GM18907 (cell line): ENCODE measurements around the gene USH1C.

Source experiments
- ATAC-seq: cut with Tn5 transposase; IDR thresholded peaks from one replicate; pipeline ENCODE4 v1.9.1; 2021; ENCODE audit warnings: mild to moderate bottlenecking, moderate library complexity; ENCODE audit not compliant: unreplicated experiment

Gene USH1C

DNA sequence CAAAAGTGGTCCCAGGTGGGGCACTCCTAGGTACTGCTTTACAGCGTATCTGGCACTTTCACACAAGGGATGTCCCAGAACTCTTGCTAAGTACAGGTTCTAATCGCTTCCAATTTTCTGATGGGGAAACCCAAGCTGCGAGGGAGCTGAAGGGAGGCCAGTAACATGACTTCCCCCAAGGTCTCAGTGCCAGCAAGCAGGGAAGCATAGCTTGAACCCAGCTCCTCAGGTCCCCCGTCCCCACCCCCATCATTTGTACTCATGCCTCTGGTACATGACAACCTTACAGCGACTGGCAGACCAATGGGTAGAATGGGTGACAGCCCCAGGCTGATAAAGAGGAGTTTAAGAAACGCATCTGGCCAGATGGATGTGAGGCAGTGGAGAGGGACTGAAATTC, 66.9 kb downstream of the USH1C start:
- no peak for ATAC-seq

DNA sequence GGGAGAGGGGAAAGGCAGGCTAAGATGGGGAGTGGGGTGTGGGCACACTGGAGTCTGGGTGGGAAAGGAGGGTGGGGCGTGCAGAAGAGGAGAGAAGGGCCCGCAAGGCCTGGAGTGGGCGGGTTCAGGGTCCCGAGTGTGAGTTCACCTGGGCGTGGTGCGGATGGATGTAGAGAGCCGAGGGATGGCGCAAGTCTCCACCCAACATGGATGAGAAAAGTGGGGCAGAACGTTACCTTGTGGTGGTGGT, 67.2 kb downstream of the USH1C start:
- ATAC-seq, result no peak

DNA sequence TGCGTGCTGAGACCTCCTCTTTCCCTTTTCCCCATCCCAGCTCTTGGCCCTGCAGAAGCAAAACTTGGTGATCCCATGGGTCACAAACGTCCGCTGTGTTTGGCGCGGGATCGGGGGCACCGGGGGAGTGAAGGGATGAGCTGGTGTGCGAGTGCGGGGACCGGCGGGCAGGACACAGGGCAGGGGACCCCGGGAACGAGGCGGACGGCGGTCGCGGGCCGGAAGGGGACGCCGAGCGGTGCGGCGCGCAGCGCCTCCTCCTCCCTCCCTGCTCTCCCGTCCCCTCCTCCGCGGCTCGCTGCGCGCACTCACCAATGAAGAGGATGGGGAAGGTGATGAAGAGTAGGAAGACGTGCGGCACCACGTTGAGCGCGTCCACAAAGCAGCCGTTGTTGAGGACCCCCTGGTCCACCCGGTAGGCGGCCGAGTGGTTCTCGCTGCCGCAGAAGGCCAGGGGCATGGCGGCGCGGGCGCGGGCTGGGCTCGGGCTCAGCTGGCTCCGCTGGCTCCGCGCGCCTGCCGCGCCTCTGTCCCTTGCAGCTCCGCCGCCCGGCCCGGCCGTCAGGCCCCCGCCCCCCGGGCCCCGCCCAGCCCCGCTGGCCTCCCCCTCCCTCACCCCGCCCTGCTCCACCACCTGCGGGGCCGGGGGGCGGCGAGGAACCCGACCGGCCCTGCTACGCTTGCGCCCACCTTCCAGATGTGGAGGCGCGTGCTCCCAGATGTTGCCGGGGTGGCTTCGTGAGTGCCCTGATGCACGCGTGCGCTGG, 67.7 kb downstream of the USH1C start, which contains the start of gene ABCC8:
TSS of gene ABCC8 (minus strand) at position 529 of the 767 bp plus-strand sequence. CDS start at position 460, 69 bp downstream.
- no peak for ATAC-seq

DNA sequence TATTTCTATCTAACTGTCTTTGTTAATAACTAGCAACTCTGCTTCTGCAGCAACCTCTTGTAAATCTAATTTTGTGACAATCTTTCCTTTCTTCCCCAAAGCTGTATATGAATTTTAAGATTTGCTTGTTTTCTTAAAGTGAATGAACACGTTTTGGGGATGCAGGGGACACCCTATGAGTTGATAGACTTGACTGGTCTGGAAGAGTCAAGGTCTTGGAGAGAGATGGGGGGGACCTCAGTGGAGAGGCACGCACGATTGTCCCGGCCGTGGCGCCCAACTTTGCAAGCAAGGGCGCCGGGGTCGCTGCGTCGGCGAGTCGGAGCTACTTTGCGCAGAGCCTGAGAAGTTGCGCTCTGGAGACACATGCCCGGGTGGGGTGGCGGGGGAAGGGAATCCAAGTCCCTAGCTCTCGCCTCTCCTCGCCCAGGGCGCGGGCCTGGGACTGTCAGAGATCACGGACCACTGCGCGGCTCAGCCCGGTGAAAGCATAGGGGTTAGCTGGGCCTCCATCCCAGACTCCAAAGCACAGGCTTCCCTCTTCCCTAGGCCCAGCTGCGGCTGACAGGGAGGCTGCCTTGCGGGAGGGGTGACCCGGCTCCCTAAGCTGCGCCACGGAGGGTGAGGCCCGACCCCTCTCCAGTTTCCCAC, 68.4 kb downstream of the USH1C start:
- ATAC-seq, result no peak

DNA sequence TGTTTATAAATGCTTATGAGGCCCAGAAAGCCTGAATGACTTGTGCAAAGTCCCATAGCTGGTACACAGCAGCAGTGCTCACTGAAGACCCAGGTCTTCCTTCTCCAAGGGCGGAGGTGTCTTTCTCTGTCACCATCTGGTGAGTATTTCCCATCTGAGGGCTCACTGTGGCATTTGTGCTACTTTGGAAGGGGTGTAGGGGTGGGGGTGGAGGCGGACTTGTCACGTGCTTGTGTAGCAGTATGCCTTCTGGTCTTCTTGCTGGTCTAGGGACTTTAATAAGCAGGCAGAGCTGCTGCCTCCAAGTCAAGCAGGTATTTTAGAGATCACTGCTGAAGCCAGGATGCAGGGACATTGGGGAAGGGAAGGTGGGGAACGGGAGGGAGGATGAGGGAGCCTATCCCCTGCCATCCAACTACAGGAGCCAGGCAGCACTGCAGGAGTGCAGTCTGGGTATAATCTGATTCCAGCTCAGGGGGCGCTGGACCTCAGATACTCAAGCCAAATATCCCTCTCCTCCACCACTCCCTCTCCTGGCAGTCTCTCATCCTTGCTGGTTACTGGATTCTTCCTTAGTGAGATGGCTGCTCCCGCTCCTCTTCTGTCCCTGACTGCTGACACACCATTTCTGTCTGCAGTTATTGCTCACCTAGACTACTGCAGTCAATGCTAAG, 71.0 kb downstream of the USH1C start:
- no peak for ATAC-seq

DNA sequence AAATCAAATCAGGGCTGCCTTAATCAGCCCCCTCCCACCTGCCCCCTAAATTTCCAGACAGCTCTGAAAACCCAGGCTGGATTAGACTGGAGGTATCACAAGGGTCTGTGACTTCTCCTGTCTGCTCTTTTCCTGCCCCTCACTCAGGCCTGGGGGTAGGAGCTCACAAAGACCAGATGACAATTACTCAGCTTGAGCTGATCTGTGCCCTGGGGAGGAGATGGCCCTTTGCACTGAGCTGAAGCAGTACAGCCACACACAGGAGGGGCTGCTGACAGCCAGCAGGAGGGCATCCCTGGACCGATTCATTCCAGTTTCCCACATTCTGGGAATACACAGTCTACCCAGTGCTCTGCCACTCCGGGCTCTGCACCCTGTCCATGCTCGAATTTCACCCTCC, 71.7 kb downstream of the USH1C start:
- ATAC-seq, result no peak

DNA sequence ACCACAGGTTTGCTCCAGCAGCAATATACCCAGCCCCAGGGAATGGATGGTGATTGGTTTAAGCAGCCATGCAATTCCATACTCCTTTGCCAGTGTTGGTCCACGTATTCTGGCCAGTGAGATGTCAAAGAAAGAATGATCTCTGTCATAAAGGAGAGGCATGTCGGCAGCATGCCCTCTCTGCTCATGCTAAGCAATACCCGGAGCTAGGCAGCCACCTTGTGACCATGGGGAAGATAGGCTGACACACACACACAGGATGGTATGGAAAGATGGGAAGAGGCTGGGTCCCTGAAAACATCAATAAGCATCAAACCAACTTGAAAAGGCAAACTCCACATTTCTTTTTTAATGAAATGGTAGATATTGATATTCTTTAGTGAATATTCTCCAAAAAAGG, 72.7 kb downstream of the USH1C start:
- ATAC-seq, result no peak

DNA sequence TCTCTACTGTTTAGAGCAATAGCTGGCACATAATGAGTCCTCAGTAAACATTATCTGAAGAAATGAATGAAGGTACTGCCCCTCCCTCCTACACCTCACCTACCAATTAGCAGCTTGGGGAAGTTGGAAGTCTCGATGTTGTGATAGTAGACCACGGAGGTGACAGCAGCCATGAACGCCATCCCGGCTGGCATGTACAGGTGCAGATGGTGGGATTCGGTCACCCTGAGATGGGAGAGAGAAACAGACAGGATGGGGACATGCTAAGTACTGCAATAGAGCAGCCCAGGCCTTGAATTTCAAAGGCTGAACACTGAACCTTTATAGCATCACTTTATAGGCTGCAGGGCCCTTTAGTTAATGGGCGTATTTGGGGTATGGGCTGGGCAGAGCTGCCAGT, 74.2 kb downstream of the USH1C start:
- no peak for ATAC-seq

DNA sequence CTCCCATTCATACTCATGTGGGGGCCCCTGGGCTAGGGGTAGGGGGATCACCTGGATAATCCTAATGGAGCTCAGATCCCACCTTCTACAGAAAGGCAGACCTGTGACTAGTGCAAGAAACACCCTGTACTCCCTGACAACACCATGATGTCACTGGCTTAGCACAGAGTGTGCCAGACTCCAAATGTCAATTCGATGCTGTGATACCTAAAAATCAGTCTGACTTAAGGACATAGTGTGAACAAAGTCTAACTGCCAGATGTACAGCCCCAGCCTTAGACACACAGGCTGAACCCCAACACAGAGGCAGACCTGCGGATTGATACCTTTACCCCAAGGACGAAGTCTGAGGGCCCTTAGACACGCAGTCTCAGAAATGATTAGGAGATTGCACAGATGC, 76.1 kb downstream of the USH1C start:
- ATAC-seq, result no peak

DNA sequence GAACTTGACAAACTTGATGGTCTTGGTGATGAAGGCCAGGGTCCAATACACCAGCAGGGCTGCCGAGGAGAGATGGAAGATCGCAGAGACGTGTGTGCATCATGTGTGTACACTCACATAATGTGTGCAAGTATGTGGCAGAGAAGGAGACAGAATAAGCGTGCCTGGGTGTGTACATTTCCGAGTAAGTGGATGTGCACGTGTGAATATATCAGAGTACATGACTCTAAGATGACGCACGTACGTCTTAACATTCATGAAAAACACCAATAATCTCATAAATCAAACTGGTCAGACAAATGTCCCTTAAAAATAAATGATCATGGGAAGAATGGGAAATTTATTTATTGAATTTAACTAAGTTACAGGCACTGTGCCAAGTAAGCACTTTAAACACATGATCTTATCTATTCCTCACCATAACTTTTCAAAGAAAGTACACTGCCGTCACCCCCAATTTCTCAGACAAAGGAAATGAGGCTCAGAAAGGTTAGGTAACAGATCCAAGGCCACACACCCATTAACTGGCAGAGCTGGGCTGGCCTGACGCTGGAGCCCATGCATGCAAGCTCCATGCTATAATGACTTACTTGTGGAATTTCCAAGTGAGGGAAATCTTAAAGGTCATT, 80.6 kb downstream of the USH1C start:
- no peak for ATAC-seq

DNA sequence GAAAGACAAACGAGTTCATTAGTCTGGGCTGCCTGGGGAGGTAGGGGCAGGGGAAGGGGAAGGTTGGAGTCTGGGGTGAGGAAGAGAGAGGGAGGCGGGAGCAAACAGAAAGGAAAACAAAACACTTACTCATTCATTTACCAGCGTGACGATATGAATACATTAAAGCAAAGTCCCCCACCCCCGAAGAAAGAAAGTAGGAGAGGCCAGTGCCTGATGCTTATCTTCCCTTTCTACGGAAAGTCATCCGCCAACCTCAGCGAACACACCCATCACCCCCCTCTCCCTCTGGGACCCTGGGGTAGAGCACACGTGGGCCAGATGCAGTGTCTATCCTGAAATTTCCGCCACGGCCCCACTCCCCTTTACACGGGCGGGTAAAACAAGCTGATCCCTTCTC, 81.3 kb downstream of the USH1C start:
- ATAC-seq, result no peak

DNA sequence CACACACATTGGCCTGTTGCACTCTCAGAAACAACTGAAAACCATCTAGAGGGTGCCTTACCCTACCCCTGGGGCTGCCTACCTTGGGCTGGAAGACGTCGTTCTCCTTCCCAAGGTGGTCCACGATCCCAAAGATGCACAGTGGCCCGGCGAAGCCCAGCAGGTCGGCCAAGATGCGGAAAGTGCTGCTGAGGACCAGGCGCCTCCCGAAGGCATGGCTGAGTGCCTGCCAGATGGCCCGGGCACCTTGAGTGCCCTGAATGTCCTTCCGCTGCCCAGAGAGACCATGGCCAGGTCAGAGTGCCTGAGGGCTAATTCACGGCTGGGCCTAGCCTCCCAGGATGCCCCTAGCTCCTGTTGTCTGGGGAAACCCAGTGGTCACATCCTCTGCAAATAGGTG, 83.8 kb downstream of the USH1C start:
- ATAC-seq, result no peak

DNA sequence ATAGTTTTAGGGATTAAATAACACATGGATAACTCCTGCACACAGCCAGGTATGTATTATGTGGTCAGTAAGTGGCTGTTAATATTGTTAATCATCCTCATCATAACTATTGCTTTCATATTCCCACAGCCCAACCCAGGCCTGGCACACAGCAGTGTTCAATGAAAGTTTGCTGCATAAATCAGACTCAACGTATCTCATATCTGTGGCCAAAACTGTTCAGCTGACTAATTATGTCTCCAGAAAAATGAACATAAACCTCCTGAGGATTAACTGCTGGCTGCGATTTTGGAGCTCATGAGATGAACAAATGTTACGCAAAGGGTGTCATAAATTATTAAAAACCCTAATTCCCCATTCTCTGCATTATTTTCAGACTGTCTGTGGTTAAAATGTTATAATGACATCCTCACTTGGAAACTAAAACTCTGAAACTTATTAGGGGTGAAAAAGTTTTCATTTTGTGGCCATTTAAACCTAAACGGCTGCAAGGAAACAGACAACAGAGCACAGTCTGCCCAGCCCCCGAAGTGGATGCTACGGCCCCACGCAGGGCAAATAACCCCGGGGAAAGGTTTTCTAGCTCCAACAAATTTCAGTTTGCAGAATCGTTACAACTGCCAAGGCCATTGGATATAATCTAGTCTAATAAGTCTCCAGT, 84.8 kb downstream of the USH1C start:
- no peak for ATAC-seq

DNA sequence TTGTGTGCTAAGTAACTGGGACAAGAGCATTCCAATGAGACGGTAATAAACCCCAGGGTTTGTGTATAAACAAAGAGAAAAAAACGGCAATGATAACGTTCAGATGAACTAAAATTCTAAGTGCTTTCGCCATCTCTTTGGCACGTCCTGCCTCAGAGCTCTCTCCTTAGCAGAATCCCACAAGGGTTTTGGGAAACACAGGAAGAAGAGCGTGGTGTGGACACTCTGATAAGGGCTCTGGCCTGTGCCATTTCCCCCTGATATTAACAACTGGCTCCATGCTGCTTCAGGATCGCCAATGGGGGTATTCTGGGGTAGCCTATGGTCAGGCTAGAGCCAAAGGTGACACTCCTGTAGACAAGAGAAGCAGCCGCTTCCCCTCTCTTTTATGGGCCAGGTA, 85.9 kb downstream of the USH1C start:
- ATAC-seq, result no peak

DNA sequence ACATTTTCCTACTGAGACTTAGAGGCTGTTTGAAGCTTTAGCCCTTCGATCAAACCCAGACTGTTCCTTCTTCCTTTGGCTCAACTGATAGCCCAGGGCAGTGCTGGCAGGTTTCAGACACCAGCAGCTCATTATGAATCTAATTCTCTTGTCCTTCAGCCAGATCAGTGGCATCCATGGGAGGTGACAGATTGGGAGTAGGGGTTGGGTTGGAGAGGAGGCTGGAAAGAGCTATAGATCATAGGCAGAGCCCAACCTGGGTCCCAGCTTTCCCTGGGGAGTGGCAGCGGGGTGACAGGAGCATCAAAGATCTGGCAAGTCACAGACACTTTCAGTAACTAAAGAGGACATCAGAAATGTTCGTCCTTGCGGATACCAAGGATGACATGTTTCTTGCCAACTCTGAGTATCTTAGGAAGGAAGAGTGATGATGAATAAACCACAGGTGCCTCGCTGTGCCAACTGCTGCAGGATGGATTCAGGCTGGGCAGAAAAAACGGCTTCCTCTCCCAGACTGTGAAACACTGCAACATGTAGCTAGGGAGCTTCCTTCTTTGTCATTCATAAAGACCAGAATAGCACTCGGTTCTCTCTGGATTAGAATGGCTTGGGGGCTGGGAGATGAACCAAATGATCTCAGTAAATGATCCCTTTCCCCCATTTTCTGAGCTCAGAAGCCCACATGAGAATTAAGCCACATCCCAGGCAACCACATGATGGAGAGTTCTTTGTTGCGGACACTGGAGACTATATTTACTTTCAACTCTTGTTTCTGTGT, 86.6 kb downstream of the USH1C start:
- ATAC-seq, result no peak

DNA sequence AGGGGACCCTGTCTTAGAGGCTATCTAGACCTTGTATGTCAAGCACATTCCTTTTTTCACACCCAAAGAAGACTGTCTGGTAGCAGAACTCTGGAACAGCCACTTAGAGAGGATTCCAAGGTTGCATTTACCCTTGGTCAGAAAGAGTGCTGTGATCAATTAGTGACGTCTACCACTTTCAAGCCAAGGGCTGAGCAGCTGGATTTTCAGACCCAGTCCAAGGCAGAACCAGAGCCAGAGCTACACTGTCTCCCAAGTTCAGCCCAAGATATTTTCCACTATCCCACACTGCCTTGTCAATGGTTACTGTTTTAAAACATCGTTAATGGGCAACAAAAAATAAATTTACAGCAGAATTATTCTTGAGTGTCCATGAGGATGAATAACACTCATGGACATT, 91.5 kb downstream of the USH1C start:
- no peak for ATAC-seq

DNA sequence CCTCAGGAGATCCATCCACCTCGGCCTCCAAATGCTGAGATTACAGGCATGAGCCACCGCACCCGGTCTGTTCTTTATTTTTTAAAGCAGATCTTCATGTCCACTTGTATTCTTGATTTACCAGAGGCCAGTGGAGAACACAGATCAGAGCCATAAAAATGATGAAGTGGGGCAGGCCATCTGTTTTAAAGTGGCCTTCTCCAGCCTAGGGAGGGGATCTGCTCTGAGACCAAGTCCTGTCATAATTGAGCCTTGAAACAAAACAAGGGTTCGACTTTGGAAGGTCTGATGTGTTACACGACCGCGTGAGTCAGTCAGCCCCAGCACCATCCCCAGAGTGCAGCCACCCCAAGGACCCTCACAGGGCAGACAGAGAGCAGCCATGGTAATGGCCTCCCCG, 95.1 kb downstream of the USH1C start:
- no peak for ATAC-seq

DNA sequence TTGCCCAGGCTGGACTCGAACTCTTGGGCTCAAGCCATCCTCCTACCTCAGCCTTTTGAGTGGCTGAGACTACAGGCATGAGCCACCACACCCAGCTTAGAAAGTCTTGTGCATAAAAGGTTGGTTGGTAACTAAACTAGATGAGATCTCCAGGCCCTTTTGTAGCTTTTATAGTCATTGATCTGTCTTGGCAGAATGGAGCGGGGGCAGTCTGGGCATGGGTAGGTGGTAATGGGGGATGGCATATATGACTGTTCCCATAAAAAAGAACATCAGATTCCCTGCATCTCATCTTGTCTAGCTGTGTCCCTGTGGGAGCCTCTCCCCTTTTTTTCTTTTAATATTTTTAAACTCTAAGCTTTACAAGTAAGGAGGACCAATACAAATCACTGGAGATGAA, 97.7 kb downstream of the USH1C start:
- no peak for ATAC-seq

DNA sequence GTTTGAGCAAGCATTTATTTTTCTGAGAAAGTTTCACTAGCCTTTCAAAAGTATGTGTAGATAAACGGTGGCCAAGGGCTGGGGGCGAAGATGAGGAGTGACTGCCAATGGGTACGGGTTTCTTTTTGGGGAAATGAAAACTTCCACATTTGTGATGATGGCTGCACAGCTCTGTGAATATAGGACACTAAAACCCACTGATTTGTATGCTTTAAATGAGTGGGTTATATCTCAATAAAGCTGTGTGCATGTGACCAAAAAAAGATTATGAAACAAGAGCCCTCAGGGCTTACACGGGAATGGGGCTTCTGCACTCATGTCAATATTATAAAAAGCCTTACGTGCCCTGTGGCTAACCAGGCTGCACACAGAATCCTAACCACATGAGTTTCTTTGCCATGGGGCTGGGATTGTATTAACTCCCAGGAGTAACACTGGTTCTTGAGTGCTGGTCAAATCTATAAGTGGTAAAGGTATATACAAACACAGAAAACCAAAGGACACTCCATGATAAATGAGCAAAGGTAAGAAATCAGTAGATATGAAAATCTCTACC, 98.9 kb downstream of the USH1C start:
- ATAC-seq, result no peak

DNA sequence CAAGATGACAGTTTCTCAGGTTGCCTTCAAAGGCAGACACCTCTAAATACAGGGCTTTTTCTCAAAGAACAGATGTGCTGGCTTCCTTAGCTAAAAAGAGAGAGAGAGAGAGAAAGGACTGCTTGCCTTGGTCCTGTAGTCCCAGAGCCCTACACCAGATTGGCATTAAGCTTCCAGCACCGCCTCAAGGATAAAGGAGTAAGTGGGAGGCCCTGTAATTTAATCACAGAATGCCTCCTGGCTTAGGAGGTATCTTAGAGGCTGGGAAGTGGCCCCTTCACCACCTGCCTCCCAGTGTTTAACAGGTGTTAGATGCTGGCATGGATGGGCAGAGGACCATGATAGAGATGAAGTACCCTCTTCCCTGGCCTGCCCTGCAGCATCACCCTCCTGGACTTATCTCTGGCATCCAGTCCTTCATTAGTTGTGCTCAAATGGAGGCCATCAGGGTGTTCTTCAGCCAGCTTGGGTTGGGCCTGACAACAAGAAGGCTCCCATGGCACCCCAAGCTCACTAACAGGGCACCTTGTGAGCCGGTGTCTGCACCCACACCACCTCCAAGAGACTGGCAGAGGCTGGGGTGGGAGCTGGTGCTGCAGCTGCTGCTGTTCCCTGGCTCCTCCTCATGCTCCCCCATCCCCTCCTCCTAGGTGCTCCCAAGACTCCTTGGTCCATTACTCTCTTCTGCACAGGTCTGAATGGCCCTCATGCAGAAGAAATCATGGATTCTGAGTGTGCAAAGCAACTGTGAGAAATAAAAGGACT, 100.1 kb downstream of the USH1C start:
- ATAC-seq, result no peak
